Measurements from ENCODE around the gene ARRDC4. TPM values are rescaled to one million over a fixed set of nuclear protein-coding genes. Genes with fewer than 3 reads are reported as not detected.

The ARRDC4 gene
- total RNA-seq, 1 donor from 2014 or later: 11.9 TPM

- Mint-ChIP-seq H3K27ac (no peak overlapping the region), H3K27me3 (no peaks in the 10 kb centered on the region), H3K9me3 (ENCODE audit: low read depth) (peaks cover 28% of the 10 kb centered on the region), H3K4me1 (ENCODE audit: low read depth) (no peaks in the 10 kb centered on the region), H3K36me3 (ENCODE audit: insufficient read depth) (no peaks in the 10 kb centered on the region), H3K4me3 (ENCODE audit: low read depth) (no peak overlapping the region)
- TF ChIP-seq, protein P1, sequence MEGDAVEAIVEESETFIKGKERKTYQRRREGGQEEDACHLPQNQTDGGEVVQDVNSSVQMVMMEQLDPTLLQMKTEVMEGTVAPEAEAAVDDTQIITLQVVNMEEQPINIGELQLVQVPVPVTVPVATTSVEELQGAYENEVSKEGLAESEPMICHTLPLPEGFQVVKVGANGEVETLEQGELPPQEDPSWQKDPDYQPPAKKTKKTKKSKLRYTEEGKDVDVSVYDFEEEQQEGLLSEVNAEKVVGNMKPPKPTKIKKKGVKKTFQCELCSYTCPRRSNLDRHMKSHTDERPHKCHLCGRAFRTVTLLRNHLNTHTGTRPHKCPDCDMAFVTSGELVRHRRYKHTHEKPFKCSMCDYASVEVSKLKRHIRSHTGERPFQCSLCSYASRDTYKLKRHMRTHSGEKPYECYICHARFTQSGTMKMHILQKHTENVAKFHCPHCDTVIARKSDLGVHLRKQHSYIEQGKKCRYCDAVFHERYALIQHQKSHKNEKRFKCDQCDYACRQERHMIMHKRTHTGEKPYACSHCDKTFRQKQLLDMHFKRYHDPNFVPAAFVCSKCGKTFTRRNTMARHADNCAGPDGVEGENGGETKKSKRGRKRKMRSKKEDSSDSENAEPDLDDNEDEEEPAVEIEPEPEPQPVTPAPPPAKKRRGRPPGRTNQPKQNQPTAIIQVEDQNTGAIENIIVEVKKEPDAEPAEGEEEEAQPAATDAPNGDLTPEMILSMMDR (IDR thresholded peaks at IDR 0.05; ENCODE audit: unreplicated experiment): no peak
- no peak for DNase-seq (ENCODE audit: low spot score, unreplicated experiment)
Observed at GRCh38 chr15:97930230-97930629, 30.3 kb upstream of the ARRDC4 start.

GRCh38 chr15:97931314-97931713 is 29.2 kb upstream of the ARRDC4 start:
- Mint-ChIP-seq H3K27ac (no peak overlapping the region), H3K4me3 (ENCODE audit: low read depth) (no peak overlapping the region), H3K9me3 (ENCODE audit: low read depth) (peaks cover 26% of the 10 kb centered on the region), H3K27me3 (no peaks in the 10 kb centered on the region), H3K4me1 (ENCODE audit: low read depth) (no peaks in the 10 kb centered on the region), H3K36me3 (ENCODE audit: insufficient read depth) (no peaks in the 10 kb centered on the region)
- no peak for DNase-seq (ENCODE audit: low spot score, unreplicated experiment)
- TF ChIP-seq, protein P1 (IDR thresholded peaks at IDR 0.05; ENCODE audit: unreplicated experiment): no peak

- Mint-ChIP-seq H3K27me3 (no peaks in the 10 kb centered on the region), H3K4me3 (ENCODE audit: low read depth) (no peak overlapping the region), H3K27ac (no peak overlapping the region), H3K9me3 (ENCODE audit: low read depth) (peaks cover 20% of the 10 kb centered on the region), H3K36me3 (ENCODE audit: insufficient read depth) (no peaks in the 10 kb centered on the region), H3K4me1 (ENCODE audit: low read depth) (no peaks in the 10 kb centered on the region)
- TF ChIP-seq, protein P1 (IDR thresholded peaks at IDR 0.05; ENCODE audit: unreplicated experiment): no peak
- DNase-seq (ENCODE audit: low spot score, unreplicated experiment): no peak
Observed at GRCh38 chr15:97933589-97933988, 26.9 kb upstream of the ARRDC4 start.

GRCh38 chr15:97940993-97941392 is 19.5 kb upstream of the ARRDC4 start:
- Mint-ChIP-seq H3K27ac (no peak overlapping the region), H3K27me3 (peaks cover 5% of the 10 kb centered on the region), H3K36me3 (ENCODE audit: insufficient read depth) (no peaks in the 10 kb centered on the region), H3K4me3 (ENCODE audit: low read depth) (no peak overlapping the region), H3K9me3 (ENCODE audit: low read depth) (no peaks in the 10 kb centered on the region), H3K4me1 (ENCODE audit: low read depth) (no peaks in the 10 kb centered on the region)
- TF ChIP-seq, protein P1 (IDR thresholded peaks at IDR 0.05; ENCODE audit: unreplicated experiment): no peak
- DNase-seq (ENCODE audit: low spot score, unreplicated experiment): no peak

DNA sequence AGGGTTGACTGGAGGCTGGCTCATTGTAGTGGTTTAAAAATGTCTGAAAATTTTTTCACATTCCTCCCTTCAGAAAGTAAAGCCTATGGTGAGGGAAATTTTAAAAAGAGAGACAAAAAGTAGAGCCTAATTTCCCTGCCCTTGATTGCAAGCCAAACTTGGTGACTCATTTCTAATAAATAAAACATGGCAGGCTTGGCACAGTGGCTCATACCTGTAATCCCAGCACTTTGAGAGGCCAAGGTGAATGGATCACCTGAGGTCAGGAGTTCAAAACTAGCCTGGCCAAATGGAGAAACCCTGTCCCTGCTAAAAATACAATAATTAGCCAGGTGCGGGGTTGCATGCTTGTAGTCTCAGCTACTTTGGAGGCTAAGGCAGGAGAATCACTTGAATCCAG is 18.9 kb upstream of the ARRDC4 start:
- H3K4me1 Mint-ChIP-seq (ENCODE audit: low read depth): no peaks in the 10 kb centered on the region
- no peak overlapping the region for H3K27ac Mint-ChIP-seq
- H3K36me3 Mint-ChIP-seq (ENCODE audit: insufficient read depth): no peaks in the 10 kb centered on the region
- peaks cover 9% of the 10 kb centered on the region for H3K27me3 Mint-ChIP-seq
- H3K9me3 Mint-ChIP-seq (ENCODE audit: low read depth): no peaks in the 10 kb centered on the region
- TF ChIP-seq, protein P1 (IDR thresholded peaks at IDR 0.05; ENCODE audit: unreplicated experiment): no peak
- no peak overlapping the region for H3K4me3 Mint-ChIP-seq (ENCODE audit: low read depth)
- no peak for DNase-seq (ENCODE audit: low spot score, unreplicated experiment)

Data from progenitor cell of endocrine pancreas (in vitro differentiated cells).